ENCODE data around the gene KRT34. TPM values are rescaled to one million over a fixed set of nuclear protein-coding genes. Genes with fewer than 3 reads are reported as not detected.

Gene KRT34
- polyA plus RNA-seq, 1 of the 3 experiments (the other 2 are of a cell fraction): 0.08 TPM

DNA sequence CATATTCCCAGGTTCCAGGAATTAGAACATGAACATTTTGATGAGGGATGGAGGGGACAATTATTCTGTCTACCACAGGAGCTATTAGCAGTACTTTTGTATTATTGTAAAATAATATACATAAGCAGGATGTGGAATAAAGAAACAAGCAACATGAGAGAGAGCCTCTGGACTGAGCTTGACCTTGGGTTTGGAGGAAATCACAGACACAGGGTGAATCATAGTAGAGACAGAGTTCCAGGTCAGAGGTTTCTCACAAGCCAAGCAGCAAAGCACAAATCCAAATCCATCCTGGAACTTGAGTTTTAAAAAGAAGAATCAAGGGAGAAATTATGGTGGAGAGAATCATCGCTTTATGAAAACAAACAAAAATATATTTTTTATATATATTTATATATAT is 10.2 kb upstream of the KRT34 start:
- Histone ChIP-seq H4K20me1 (ENCODE audit: insufficient read depth) (no peaks in the 10 kb centered on the region), H3K79me2 (ENCODE audit: insufficient read depth) (no peaks in the 10 kb centered on the region), H2AFZ (ENCODE audit: low read depth) (0 out of 2 replicates have a peak overlapping the region, but pooled peaks have one; percentile 30), H3K4me1 (ENCODE audit: control insufficient read depth in 1 of 2, insufficient read depth in 2 of 2, low read depth in 1 of 2, low read length in 1 of 2) (peaks cover 0 to 4% of the 10 kb centered on the region in 2 experiments; a peak in 1 of 4 replicates), H3K27me3 (ENCODE audit: insufficient read depth) (no peaks in the 10 kb centered on the region), H3F3A (replicated peaks; ENCODE audit: insufficient read depth) (no peaks in the 10 kb centered on the region), H3K9ac (no peak overlapping the region), H3K36me3 (replicated peaks in 1 of 2; ENCODE audit: control insufficient read depth in 1 of 2, insufficient read depth in 2 of 2, low read length in 1 of 2) (no peaks in the 10 kb centered on the region), H3K9me2 (no peaks in the 10 kb centered on the region), H3K4me3 (ENCODE audit: low read depth in 2 of 2, low read length in 1 of 2) (no peak overlapping the region), H3K27ac (ENCODE audit: low read depth in 2 of 2, low read length in 1 of 2) (no peak overlapping the region), H3K4me2 (no peak overlapping the region), H3K9me3 (no peaks in the 10 kb centered on the region)
- WGBS (ENCODE audit: low lambda C conversion rate): 88% methylated on average over 1 of the region's 1 CpG
- TF ChIP-seq CTCF (IDR thresholded peaks at IDR 0.05) (no peak), NFIC (IDR thresholded peaks at IDR 0.05; ENCODE audit: borderline replicate concordance) (no peak), TAF1 (IDR thresholded peaks at IDR 0.05; ENCODE audit: borderline replicate concordance, low read depth, low read length) (no peak), SIN3A (IDR thresholded peaks at IDR 0.05; ENCODE audit: borderline replicate concordance, low read depth, low read length) (no peak), MAX (IDR thresholded peaks at IDR 0.05; ENCODE audit: low read depth) (no peak), YY1 (IDR thresholded peaks at IDR 0.05; ENCODE audit: low read depth) (no peak), EZH2phosphoT487 (IDR thresholded peaks at IDR 0.05; ENCODE audit: borderline replicate concordance, low read depth) (no peak), USF2 (IDR thresholded peaks at IDR 0.05; ENCODE audit: borderline replicate concordance, low read depth, low read length) (no peak), EP300 (IDR thresholded peaks at IDR 0.05; ENCODE audit: borderline replicate concordance in 1 of 2, low read depth in 1 of 2, low read length in 1 of 2) (no peak), FOXJ3 (CRISPR knock-in tag; IDR thresholded peaks at IDR 0.05) (no peak), IRF3 (IDR thresholded peaks at IDR 0.05; ENCODE audit: low read depth, low read length) (no peak), CHD2 (IDR thresholded peaks at IDR 0.05; ENCODE audit: low read length, partially characterized antibody) (no peak), NRF1 (IDR thresholded peaks at IDR 0.05; ENCODE audit: low read depth, low read length) (no peak)
- TF ChIP-seq, protein P1, sequence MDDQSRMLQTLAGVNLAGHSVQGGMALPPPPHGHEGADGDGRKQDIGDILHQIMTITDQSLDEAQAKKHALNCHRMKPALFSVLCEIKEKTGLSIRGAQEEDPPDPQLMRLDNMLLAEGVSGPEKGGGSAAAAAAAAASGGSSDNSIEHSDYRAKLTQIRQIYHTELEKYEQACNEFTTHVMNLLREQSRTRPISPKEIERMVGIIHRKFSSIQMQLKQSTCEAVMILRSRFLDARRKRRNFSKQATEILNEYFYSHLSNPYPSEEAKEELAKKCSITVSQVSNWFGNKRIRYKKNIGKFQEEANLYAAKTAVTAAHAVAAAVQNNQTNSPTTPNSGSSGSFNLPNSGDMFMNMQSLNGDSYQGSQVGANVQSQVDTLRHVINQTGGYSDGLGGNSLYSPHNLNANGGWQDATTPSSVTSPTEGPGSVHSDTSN (IDR thresholded peaks at IDR 0.05): no peak
- ChIA-PET CTCF (no interaction called here), POLR2A (no interaction called here)
- DNase-seq: no peak
